K562 (cell line): Measurements from ENCODE around the gene ZNF554. TPM values are rescaled to one million over a fixed set of nuclear protein-coding genes. Genes with fewer than 3 reads are reported as not detected.

ENCODE experiments used
- CREB3L1 ChIP-seq: fragments of 450-650 bp; IDR thresholded peaks from 2 replicates; pipeline ENCODE4 v1.6.1; 2014; ENCODE audit warnings: low read depth, mild to moderate bottlenecking, moderate library complexity, borderline replicate concordance
- E2F3 ChIP-seq: fragments of 250-450 bp; sonication (Bioruptor Pico); IDR thresholded peaks from 2 replicates; pipeline ENCODE4 v1.4.0; 2020; ENCODE audit warnings: mild to moderate bottlenecking
- ERF ChIP-seq: fragments of 450-650 bp; formaldehyde crosslinking; IDR thresholded peaks from 2 replicates; pipeline ENCODE4 v1.4.0; 2020; ENCODE audit warnings: mild to moderate bottlenecking, mixed read lengths
- FOS ChIP-seq: IDR thresholded peaks from 3 replicates; pipeline ENCODE4 v1.6.1; 2011; ENCODE audit not compliant: insufficient read length; ENCODE audit errors: extremely low read depth
- FOXM1 ChIP-seq, 2 experiments: fragments of 450-650 bp in 1 of 2; sonication (generic) in 1 of 2; formaldehyde crosslinking in 1 of 2; IDR thresholded peaks; 2 replicates each; pipeline versions ENCODE4 v1.6.1 to v1.9.0; 2017 to 2022; ENCODE audit warnings: low read depth in 2 of 2, mild to moderate bottlenecking in 2 of 2, missing genetic modification reagents in 1 of 2, moderate library complexity in 1 of 2
- L3MBTL2 ChIP-seq: fragments of 450-650 bp; IDR thresholded peaks from 2 replicates; pipeline ENCODE4 v1.6.1; 2016; ENCODE audit warnings: mild to moderate bottlenecking, moderate library complexity
- PHF20 ChIP-seq: fragments of 450-650 bp; IDR thresholded peaks from 2 replicates; pipeline ENCODE4 v1.6.1; 2018; ENCODE audit not compliant: partially characterized antibody
- POLR2G ChIP-seq: fragments of 200-400 bp; formaldehyde crosslinking; IDR thresholded peaks from 2 replicates; pipeline ENCODE4 v1.6.1; 2017; ENCODE audit warnings: low read depth, mild to moderate bottlenecking, antibody characterized with exemption, low read length, moderate library complexity
- POLR2H ChIP-seq: IDR thresholded peaks from 2 replicates; pipeline ENCODE4 v1.6.1; 2016; ENCODE audit warnings: missing genetic modification characterization, low read depth, mild to moderate bottlenecking, control low read depth, missing compliant biosample characterization, moderate library complexity
- REST ChIP-seq, 2 experiments: fragments of 450-650 bp; formaldehyde crosslinking in 1 of 2; IDR thresholded peaks; 2 replicates each; pipeline versions ENCODE4 v1.4.0 to v1.6.1; 2014 to 2020; ENCODE audit warnings: mild to moderate bottlenecking in 2 of 2, borderline replicate concordance in 1 of 2, low read depth in 1 of 2
- ZBTB7A ChIP-seq: IDR thresholded peaks from 2 replicates; pipeline ENCODE4 v1.6.1; 2011; ENCODE audit warnings: low read depth, mild to moderate bottlenecking, low read length, moderate library complexity, borderline replicate concordance; ENCODE audit not compliant: control insufficient read depth
- ZKSCAN1 ChIP-seq: fragments of 150-350 bp; IDR thresholded peaks from 2 replicates; pipeline ENCODE4 v1.6.1; 2016; ENCODE audit warnings: low read depth, low read length
- polyA plus RNA-seq, 8 experiments: library from polyadenylated mRNA; depleted of rRNA in 4 of 8; stranded (reverse) in 5 of 8; unstranded in 3 of 8; fragments of >200 nt; fragmentation: Nextera tagmentation in 2 of 8; fragmentation: Illumina TruSeq in 1 of 8; extraction: Ambion mirVana in 2 of 8; extraction: Trizol in 1 of 8; gene quantifications; 2 replicates each; pipeline versions ENCODE4 v1.2.1 to v1.2.3, GENCODE V29; 2011 to 2014; ENCODE audit warnings: inconsistent platforms in 1 of 8, missing spikeins in 1 of 8
- total RNA-seq, 7 experiments: library from RNA; depleted of rRNA in 6 of 7; stranded (reverse); fragments of >200 nt in 6 of 7; fragmentation: Illumina TruSeq in 2 of 7; extraction: Trizol in 2 of 7; gene quantifications; 2 replicates each; pipeline versions ENCODE4 v1.2.1 to v1.2.3, GENCODE V29; 2011 to 2021; ENCODE audit warnings: low replicate concordance in 1 of 7
- TF ChIP-seq, protein P1 (sequence below): fragments of 250-450 bp; sonication (Bioruptor Pico); IDR thresholded peaks from 2 replicates; pipeline ENCODE4 v1.4.0; 2020; ENCODE audit warnings: borderline replicate concordance

Gene ZNF554
- total and polyA plus RNA-seq, 9 of the 15 experiments (the other 6 are each of a cell fraction or from before 2014, with no cell fraction given): 0.07 to 1.8 (median 1.1) TPM

DNA sequence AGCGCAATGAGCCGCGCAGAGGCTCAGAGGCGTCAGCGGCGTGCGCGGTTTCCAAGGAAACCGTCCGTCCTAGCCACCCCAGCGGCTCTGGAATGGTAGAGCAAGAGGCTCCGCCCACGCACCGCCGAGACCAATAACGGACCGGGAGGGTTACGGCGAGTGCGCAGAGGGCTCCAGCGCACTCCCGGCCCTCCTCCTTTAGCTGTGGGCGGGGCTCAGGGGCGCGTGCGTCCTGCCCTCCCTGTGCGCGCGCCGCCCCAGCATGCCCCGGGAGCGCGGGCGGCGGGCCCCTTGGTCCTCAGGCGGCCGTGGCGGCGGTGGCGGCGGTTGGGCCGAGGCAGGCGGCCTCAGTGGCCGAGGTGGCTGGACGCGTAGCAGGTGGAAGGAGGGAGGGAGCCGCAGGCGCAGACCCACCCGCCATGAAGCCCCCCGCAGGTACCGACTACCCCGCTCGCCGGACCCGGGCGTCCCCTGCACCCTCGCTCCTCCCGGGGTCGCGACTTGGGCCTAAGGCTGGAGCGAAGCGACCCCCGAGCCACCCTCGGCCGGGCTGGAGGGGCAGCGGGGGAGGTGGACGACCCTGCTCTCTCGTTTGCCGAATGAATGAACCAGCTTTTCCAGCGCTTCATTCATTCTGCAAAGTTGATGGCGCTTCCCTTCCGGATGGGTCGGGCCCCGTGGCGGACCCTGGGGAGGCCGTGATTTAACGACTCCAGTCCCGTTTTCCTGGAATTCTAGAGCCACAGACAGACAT is 34.2 kb upstream of the ZNF554 start, which contains the start of gene THOP1 (continued):
- peak; percentile 46; the same call in 1 of the 2 replicates for TF ChIP-seq CREB3L1
- no peak; the same call in 1 of the 2 replicates for TF ChIP-seq POLR2H (tag)
- TF ChIP-seq L3MBTL2: peak; percentile 75; the same call in 1 of the 2 replicates
- TF ChIP-seq, protein P1, sequence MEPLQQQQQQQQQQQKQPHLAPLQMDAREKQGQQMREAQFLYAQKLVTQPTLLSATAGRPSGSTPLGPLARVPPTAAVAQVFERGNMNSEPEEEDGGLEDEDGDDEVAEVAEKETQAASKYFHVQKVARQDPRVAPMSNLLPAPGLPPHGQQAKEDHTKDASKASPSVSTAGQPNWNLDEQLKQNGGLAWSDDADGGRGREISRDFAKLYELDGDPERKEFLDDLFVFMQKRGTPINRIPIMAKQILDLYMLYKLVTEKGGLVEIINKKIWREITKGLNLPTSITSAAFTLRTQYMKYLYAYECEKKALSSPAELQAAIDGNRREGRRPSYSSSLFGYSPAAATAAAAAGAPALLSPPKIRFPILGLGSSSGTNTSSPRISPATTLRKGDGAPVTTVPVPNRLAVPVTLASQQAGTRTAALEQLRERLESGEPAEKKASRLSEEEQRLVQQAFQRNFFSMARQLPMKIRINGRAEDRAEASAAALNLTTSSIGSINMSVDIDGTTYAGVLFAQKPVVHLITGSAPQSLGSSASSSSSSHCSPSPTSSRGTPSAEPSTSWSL (CRISPR knock-in tag): no peak
- TF ChIP-seq FOS: peak; percentile 36
- TF ChIP-seq REST (IDR thresholded peaks at IDR 0.05; ENCODE audit: borderline replicate concordance): no peak
- peak; percentile 78 for TF ChIP-seq REST (CRISPR knock-in tag; IDR thresholded peaks at IDR 0.05; ENCODE audit: low read depth)
- TF ChIP-seq FOXM1 (IDR thresholded peaks at IDR 0.05; ENCODE audit: low read depth): no peak
- TF ChIP-seq FOXM1 (CRISPR knock-in tag; IDR thresholded peaks at IDR 0.05; ENCODE audit: low read depth): peak; percentile 24; the same call in 1 of the 2 replicates
- TF ChIP-seq ZBTB7A: peak; percentile 31; the same call in 1 of the 2 replicates
- TF ChIP-seq POLR2G: peak; percentile 96
- TF ChIP-seq ERF (CRISPR knock-in tag): peak; percentile 85; the same call in 1 of the 2 replicates
- TF ChIP-seq E2F3: peak; percentile 75; the same call in 1 of the 2 replicates
- TF ChIP-seq PHF20: peak; percentile 68
- TF ChIP-seq ZKSCAN1: no peak
